HL-60/S4 treated with retinoic acid at 250 ng/mL for 4 days and 3 days (cell line): ENCODE results near the gene SOX11.

Experiments used
- in situ Hi-C: fragments of 300-500 bp; cut with MboI; formaldehyde crosslinking; loops from 2 replicates; pipeline ENCODE4 v1.7.0; 2022; ENCODE audit warnings: low sequenced_read_pairs

SOX11 gene

DNA sequence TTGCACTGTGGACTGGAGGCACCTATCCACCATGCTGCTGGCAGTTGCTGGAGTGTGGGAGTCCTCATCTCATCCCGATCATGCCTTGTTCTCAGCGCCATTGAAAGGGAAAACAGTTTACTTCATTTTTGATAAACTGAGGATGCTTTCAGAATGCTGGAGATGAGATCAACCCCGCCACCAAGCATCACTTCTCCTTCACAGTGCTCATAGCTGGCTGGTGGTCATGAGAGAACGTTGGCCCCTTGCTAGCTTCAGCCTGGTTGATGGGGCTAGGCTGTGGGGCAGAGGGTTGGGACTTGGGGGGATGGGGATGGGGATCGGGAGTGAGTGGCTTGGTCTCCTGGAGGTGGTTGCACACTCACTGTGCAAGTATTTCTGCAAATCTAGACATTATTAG is 30.1 kb downstream of the SOX11 start:
- in situ Hi-C loops = no loop called here

DNA sequence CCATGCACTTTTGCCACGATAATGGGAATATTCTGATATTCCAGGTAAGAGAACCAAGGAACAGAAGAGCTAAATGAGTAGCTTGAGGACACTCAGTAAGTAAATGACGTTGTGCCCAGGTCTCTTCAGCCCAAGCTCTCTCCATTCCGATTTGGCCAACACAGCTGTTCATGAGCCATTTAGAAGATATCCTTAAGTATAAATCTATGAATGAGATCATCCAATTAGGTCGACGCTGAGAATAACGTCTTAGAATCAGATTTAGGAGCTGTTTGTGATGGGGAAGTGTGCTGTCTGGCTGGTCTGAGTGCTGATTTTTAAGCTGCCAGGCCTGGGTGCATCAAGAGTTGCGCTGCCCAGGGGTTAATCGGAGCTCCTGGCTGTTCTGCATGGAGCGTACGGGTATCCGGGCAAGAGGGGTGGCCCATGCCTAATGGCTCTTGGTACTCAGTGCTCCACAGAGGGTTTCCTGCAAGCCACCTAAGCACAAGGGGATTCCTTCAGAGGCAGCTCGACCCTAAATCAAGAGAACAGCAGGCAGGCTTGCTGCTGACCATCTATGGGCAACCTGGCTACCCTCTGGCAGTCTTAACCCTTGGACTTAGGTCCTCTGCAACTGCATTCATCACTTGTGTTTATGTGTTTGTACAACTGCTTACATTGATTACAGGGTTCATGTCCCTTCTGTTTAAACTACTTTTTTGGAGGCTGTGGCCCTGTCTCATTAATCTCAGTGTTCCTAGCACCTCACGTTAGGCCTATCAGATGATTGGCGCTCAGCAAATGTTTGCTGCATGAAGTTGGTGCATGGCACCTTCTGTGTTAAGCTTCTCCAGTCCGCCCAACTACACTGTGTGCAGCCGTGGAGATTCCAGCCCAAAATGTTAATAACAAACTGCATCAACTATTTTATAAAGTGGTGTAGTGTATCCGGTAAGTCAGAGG is 31.9 kb downstream of the SOX11 start:
- in situ Hi-C loops = no loop called here

GRCh38 chr2:5725072-5725471 is 32.9 kb downstream of the SOX11 start:
- in situ Hi-C loops = no loop called here

DNA sequence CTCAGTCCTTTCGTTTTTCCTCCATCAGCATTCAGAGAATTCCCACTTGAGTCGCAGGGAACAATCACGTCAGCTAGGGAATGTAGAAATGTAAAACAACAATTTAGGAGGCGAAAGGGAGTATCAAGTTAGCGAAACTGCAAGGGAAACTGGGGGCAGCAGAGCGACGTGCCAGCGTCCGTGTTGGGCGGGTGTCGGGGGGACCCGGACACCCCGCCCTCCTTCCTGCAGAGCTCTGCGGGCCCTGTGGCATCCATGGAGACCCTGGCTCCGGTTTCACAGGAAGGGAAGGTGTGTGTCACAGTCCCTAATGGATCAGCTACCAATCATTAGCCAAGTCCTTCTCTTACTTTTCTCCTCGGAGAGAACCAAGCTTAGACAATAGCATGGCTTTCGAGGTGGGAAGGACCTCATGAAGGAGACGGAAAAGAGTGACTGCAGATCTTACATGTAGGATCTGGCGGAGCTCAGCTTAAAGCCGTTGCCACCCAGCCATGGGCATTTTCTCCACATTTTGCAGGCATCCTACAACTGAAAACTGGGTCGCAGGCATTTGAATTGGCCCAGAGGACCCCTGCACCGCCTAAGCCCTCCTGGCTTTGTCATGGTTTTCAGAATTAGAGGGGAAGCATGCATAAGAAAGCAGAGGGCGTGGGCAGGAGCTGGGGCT is 33.7 kb downstream of the SOX11 start:
- in situ Hi-C loops = no loop called here

GRCh38 chr2:5727235-5727634 is 35.1 kb downstream of the SOX11 start:
- in situ Hi-C loops = no loop called here

DNA sequence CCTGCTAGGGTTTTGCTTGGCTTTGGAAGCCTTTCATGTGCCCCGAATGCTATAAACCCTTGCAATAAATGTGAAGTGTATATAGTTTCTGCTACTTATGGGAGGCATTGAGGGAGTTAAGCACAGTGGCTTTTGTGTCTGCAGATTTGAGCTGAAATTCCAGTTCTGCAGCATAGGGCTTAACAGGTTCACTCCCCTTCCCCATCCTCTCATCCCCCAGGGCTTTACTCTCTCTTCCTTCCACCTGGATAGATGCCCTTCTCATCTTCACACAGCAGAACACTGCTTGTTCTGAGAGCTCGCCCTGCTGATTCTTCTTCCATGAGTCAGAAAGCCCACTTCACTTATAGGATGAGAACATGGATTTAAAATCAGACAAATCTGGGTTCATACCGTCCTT is 37.2 kb downstream of the SOX11 start:
- in situ Hi-C loops = no loop called here

DNA sequence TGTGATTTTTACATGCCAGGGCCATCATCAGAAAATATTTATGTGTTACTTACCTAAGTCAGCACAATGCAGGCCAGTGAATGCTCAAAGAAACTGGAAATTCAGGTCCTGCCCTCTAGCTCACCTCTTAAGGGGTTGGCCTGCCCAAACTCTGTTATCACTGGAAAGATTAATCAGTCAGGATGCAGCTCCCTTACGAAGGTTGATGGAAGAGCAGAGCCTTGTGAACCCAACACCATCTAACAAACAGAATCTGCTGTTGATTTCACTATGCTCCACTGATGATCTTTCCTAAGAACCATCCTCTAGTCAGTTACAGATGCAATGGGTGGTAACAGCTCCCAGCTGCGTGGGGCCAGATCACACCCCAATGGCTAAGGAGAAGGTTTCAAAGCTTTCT is 38.2 kb downstream of the SOX11 start:
- in situ Hi-C loops = no loop called here

GRCh38 chr2:5734859-5735520 is 42.8 kb downstream of the SOX11 start:
- in situ Hi-C loops = no loop called here

- in situ Hi-C loops = no loop called here
Observed at GRCh38 chr2:5735521-5735861, 43.3 kb downstream of the SOX11 start.

GRCh38 chr2:5736050-5736449 is 43.9 kb downstream of the SOX11 start:
- in situ Hi-C loops = no loop called here

DNA sequence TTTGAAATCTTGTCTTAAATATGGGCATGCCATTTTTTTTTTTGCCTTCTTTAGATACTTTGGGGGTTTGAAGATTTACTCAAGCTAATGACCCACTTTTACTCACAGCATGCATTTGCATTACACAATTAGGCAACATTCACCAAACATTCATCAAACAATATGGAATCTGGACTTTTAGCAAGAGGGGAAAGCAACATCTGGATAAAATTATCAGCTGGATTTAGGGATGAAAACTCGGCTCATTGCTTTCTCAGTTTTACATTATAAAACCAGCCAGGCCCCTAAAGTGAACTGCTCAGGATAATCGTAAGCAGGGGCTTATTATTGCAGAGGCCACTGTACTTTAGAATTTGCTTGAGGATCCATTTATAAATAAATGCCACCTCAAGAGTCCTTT is 44.7 kb downstream of the SOX11 start:
- in situ Hi-C loops = no loop called here

DNA sequence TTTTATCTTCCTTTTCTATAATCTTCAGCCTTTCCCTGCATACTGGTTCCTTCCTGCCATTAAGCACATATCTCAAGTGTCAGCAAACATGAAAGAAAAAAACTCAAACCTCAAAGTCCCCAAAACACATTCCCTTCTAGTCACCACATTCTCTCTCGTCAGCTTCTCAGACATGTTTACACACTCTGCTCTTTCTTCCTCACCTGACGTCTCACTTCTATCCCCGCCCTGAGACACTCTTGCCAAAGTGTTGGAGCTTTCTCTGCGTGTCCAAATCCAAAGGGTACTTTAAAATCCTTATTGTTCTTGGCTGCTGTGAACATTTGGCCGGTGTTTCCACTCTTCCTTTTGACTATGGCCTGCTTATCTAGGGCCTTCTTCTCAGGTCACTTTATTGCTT is 47.9 kb downstream of the SOX11 start:
- in situ Hi-C loops = no loop called here

DNA sequence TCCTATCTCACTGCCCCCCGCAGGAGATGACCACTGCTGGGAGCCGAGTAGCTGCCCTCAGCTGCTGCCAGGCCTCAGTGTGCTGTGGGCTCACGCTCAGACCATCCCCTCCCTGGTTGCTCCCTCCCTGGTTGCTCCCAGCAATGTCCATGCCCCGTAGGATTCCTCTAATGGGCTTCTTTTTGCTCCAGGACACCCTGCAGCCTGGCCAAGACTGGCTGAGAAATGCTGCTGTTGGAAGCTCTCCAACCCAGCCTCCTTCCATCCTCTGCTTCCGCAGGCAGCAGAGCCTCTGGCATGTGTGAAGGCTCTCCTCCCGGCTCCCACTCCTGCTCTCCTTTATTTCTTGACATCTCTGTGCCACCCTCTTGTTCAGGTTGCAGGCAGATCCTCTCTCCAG is 48.6 kb downstream of the SOX11 start:
- in situ Hi-C loops = no loop called here

DNA sequence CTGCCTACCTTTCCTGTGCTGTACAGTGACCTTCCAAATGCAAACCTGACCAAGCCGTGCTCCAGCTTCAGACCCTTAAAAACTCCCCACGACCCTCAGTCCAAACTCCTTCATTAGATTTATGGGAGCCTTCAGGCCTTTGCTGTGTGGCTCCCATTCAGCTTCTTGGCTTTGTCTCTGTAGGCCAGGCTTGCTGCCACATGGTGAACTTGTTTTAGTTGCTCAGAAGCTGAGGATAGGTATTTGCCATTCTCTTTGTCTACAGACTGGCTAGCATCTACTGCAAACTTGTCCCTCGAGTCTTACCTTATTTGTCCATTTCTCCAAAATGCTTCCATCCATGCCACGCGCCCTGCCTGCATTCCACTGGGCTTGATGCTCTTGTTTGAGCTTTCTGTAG is 49.1 kb downstream of the SOX11 start:
- in situ Hi-C loops = no loop called here

DNA sequence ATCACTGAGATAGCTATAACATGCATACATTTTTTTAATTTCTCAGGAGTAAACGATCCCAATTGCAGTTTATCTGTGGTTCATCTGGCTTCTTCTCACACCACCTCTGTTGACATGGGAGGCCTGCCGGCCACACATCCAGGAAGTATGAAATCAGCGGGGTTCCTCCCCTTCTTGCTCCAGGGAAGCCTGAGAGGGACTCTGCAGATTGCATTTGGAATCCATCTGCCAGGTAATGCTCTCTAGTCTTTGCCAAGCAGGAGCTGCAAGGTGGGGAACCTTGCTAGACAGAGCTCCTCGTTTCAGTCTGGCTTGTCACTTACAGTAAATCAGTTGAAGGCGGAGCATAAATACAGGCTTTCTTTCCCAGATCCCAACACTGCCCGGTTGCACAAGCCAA is 49.9 kb downstream of the SOX11 start:
- in situ Hi-C loops = no loop called here

DNA sequence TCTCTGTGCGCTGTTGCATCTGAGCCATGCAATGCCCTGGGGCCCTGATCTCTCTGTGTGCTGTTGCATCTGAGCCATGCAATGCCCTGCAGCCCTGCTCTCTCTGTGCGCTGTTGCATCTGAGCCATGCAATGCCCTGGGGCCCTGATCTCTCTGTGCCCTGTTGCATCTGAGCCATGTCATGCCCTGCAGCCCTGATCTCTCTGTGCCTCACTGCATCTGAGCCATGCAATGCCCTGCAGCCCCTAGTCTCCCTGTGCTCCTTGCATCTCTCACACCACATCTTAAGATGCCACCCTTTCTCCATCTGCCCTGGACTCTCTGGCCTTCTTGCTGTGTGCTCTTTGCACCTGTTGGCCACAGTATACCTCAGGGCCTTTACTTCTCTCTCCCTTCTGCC is 56.2 kb downstream of the SOX11 start:
- in situ Hi-C loops = no loop called here

- in situ Hi-C loops = no loop called here
Observed at GRCh38 chr2:5748946-5749345, 56.8 kb downstream of the SOX11 start.

GRCh38 chr2:5749347-5749746 is 57.2 kb downstream of the SOX11 start:
- in situ Hi-C loops = no loop called here
